ENCODE results near the gene RPL22.

Gene RPL22

DNA sequence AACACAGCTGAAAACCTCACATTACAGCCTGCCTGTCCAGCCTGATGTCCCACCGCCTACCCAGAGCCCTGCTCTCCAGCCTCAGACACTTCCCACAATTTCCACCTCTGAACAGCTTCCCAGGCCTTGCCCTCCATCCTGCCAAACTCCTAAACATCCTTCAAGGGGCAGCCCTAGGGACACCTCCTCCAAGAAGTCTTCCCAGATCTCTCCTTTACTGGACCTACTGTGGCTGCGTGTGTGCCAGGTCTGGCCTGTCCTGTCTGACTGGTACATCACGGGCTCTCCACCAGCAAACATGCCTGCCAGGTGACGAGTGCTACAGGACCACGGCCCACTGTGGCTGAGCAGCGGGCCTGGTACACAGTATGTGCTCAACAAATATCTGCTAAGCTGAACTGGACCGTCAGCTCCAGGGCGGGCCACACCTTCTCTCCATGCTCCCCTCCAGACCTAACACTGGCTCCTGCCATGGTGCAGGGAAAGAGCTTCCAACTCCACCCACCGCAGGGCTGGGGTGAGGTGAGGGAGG lies 48.0 kb downstream of the RPL22 start:
- DNase-seq (ENCODE audit: low spot score) = no peak

DNA sequence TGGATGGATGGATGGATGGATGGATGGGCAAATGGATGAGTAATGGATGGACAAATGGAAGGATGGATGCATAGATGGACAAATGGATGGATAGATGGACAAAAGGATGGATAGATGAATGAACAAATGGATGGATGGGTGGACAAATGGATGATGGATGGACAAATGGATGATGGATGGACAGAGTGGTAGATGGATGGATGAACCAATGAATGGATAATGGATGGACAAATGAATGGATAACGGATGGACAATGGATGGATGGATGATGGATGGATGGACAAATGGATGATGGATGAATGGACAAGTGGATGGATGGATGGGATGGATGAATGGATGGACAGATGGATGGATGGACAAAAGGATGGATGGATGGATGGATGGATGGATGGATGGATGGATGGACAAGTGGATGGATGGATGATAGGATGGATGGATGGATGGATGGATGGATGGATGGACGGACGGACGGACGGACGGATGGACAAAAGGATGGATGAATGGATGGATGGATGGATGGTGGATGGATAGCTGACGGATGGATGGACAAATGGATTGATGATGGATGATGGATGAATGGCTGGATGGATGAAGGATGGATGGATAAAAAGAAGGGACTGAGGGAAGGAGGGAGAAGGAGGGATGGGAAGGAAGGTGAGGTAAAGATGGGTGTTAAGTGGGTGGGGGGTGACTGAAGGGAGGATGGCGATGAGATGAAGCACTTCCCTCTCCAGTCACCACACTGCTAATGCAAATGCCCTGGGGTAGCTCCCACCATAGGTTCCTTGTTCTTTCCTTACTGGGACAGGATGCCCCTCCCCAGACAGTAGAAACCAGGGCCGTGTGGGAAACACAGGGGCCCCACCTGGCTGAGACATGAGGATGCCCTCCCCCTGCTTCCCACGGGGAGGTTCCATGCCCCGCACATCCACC lies 49.1 kb downstream of the RPL22 start:
- no peak for DNase-seq (ENCODE audit: low spot score)

DNA sequence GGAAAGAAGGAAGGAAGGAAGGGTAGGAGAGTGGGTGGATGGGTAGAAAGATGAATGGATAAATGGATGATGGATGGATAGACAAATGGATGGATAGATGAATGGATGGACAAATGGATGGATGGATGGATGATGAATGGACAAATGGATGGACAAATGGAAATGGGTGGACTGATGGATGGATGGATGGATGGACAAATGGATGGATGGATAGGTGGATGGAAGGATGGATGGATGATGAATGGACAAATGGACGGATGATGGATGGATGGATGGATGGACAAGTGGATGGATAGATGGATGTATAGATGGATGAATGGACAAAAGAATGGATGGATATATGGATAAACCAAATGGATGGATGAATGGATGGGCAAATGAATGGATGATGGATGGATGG lies 49.8 kb downstream of the RPL22 start:
- DNase-seq (ENCODE audit: low spot score) = no peak

DNA sequence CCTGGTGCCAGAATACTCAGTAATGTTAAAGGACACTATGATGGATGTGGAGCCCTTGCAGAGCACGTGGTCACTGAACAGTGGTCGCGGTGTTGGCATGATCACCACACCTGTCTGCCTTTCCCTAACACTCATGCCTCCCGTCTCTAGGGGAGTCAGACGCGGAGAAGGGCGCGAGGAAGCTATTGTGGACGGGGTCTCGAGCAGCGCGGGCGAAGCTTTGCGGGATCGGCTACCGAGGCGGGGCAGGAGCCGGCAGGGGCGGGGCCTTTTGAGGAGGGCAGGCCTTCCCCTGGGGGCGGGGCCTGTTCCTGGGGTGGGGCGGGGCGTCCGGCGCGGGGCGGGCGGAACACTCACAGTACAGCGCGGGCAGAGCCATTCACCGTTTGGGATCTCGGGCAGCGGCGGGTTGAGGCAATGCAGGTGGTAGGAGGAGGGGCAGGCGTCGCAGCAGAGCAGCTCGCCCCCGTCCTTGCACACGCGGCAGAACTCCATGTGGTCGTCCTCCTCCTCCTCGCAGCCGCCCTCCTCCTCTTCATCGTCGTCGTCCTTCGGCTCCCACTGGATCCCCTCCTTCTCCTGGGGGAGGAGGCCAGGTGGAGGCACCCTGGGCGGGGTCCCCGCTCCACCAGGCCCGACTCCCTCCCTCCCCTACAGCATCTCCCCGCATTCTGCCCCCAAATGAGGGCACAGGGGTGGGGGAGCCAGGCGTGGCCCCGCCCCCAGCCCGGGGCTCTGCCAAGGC lies 50.7 kb downstream of the RPL22 start:
- peak; percentile 71 for DNase-seq (ENCODE audit: low spot score)

DNA sequence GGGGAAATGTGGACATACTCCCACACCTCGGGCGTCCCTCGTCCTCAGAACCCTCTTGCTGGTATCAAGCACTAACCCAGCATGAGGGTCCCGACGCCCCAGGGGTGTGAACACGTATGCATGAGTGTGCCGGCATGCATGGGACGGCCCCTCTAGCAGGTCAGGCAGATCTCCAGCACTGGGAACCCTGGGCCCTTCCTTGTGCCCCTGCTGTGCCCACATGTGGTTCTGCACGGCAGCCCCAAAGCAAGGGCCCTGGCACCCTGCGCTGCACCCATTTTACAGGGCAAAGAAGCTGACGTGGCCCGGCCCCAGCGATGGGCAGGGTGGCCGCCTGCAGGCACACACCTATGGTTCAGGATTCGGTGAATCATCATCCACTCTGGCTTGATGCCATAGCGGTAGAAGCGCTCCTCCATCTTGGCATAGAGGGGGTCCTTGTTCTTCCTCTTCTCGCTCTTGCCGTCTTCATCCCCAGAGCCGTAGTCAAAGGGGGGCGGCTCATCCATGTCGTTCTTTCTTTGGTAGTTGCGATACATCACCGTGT lies 53.5 kb downstream of the RPL22 start:
- DNase-seq (ENCODE audit: low spot score) = no peak

DNA sequence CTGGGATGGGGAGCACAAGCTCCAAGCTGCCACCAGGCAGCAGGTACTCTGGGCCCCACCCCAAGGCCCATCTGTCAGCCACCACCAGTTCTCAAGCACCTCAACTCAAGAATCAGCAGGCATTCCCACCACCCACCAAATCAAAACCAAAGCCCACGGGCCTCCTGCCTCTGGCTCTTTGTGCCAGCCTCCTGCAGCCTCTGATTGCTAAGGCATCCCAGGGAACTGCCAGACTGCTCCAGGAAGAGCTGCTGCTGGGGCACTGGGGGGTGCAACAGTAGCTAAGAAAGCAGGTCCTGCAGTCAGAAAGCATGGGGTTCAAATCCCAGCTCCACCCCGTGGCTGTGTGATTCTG lies 54.0 kb downstream of the RPL22 start:
- no peak for DNase-seq (ENCODE audit: low spot score)

DNA sequence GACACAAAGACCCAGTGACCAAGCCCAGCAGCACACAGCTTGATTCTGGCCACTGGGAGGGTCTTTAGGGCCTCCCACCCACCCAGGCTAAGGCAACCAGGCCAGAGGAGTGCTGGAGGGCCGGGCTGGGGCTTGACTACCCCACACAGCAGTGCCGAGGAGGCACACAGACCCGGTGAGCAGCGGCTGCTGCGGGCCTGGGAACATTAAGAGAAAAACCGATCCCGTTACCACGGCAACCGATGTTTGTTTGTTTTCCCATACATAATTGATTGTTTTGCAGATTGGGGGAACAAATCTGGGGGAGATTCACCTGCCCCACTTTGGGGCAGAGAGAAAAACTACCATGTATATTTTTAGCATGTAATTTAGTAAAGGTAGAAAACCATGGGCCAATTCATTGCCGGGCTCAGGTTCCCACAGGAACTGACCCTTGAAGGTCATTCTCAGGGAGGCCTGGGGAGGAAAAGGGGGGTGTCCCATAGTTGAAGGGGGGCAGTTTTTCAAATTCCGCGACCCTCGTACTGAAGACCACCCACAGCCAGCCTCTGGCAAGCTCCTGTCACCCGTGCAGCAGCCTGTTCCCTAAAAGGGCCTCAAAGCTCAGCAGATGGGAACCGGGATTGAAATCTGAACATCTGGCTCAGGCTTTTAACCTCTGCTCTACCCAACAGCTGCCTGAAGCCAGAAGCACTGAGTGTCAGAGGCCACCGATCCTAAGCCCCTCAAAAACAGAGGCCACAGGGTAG lies 54.6 kb downstream of the RPL22 start:
- DNase-seq (ENCODE audit: low spot score) = no peak

DNA sequence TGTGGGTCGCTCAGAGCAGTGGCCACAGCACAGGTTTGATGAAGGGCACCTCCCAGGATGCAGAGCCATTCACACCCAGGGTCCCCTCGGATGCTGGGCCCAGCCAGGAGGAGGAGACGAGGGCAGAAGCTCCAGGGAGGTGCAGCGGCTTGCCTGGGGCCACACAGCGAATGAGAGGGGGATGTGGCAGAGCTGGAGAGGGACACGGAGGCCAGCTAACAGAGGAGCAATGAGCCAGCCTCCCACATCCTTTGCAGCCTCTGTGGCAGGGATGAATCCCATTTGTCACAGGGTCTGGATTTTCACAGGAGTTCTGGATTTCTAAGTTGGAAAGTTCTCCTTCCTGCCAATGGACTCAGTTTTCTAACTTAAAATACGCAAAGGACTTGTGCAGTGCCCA lies 55.2 kb downstream of the RPL22 start:
- DNase-seq (ENCODE audit: low spot score) = no peak

DNA sequence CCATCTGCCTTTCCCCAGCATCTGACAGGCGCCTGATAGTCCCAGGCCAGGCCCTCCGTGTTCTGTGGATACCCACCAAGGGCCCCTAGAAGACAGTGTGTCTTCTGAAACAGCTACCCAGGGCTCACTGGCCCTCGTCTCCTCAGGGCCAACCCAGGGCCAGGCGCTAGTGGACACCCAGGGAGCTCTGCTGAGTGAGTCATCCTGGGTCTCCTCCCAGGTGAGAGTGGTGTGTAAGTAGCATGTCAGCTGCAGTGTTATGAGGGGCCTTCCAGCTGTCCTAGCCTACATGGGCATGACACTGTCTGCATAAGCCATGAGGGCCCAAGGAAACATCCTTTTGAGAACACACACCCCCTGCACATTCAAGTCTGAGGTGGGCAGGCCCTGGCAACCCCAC lies 56.0 kb downstream of the RPL22 start:
- DNase-seq (ENCODE audit: low spot score) = no peak

DNA sequence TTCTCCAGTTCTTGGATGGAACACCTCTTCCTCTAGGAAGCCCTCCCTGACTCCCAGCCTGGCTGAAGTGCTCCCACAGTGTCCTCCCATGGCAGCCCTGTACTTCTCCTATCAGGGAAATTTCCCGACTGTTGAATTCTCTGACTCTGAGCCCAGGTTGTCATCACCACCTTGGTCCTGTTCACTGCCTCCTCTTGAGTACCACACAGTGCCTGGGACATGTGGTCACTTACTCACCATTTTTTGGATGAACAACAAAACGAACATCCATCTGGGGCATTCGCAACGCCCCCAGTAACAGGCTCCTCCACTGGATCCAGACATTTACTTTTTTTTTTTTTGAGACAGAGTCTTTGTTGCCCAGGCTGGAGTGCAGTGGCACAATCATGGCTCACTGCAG lies 56.7 kb downstream of the RPL22 start:
- no peak for DNase-seq (ENCODE audit: low spot score)

DNA sequence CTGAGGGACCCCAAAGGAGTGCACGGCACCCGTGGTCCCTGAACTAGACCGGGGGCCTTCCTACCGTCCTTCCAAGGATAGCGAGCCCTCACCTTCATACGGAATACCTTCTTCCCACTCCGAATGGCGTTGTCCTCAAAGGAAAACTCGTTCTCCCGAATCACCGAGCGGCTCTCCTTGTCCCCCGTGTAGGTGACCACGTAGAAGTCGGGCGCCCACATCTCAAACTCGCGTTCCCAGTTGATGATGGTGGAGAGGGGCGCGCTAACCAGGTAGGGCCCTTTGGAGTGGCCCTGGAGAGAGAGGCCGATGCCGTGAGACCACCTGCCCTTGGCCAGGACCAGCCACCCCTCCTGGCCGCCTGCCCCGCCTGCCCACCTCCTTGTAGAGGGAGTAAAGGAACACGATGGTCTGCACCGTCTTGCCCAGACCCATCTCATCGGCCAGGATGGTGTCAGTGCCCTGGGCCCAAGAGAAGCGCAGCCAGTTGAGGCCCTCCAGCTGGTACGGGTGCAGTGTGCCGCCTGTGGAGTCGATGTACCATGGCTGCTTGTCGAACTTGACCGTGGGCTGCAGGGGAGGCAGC lies 57.3 kb downstream of the RPL22 start:
- DNase-seq (ENCODE audit: low spot score) = no peak

DNA sequence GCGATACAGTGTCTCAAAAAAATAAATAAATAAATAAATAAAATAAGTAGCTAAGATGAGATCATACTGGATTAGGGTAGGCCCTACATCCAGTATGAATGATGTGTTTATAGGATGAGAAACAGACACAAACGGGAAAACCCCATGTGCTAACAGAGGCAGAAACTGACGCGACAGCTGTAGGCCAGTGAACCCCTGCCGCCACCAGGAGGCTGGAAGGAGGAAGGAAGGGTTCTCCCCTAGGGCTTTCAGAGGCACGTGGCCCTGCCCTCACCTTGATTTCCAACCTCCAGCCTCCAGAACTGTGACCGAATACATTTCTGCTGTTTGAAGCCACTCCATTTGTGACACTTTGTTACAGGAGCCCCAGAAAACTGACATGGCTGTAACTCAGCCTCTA lies 57.8 kb downstream of the RPL22 start:
- no peak for DNase-seq (ENCODE audit: low spot score)

DNA sequence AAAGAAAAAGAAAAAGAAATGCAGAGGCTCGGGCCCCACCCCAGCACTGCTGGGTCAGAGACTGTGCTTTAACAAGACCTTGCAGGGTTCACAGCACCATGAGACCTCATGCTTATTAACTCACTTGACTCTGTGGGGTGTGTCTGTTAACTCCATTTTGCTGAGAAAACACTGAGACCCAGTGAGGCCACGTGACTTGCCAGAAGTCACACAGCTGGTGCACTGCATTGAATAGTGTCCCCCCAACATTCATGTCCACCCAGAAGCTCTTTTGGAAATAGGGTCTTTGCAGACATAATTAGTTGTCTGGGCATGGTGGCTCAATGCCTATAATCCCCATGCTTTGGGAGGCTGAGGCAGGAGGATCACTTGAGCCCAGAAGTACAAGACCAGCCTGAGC lies 59.0 kb downstream of the RPL22 start:
- no peak for DNase-seq (ENCODE audit: low spot score)

DNA sequence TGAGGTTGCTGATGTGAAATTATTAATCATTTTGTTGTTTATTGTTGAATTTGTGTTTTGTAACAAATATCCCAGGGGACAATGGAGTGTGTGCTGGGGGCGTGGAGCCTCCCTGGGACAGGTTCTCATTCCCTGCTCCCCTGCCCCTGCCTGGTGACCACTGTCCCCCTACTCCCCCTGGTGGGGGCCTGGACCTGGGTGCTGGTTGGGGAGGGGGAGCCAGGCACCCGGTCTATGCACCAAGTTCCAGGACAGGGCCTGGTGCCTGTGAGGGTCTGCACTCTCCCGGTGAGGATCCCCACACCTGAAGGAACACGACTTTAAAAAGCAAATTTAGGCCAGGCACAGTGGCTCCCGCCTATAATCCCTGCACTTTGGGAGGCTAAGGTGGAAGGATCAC lies 61.6 kb downstream of the RPL22 start:
- no peak for DNase-seq (ENCODE audit: low spot score)

DNA sequence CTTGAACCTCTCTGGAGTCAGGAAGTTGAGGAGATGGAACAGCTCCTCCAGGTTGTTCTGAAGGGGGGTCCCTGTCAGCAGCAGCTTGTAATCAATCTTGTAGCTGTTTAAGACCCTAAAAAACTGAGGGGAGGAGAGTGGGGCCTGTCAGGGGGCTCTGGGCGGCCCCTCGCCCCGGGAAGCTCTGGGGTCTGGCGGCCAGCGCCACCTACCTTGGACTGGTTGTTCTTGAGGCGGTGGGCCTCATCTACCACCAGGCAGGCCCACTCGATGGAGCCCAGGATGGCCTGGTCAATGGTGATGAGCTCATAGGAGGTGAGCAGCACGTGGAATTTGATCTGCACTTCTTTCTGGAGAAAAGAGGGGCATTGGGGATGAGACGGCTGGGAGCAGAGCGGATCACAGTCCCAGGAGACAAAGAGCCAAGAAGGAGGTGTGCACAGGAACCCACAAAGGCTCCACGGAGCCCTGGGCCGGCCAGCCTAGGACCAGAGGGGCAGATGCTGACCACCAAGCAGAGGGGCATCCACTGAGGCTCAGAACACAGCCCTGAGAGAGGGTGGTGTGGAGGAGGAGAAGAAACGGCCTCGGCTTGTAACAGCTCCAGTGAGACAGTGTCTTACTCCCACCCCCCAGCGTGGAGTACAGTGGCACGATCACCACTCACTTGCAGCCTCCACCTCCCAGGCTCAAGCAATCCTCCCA lies 62.7 kb downstream of the RPL22 start:
- no peak for DNase-seq (ENCODE audit: low spot score)
